ENCODE measurements around the gene SEZ6.

GRCh38 chr17:29018788-29019474, 13.1 kb upstream of the SEZ6 start:
- TF ChIP-seq CTCF (IDR thresholded peaks at IDR 0.05) (no peak), POLR2AphosphoS5 (IDR thresholded peaks at IDR 0.05; ENCODE audit: low read depth, low read length) (no peak)

Data from Panc1 (cell line).